Panc1 (cell line): ENCODE data around the gene SENP7. TPM values are rescaled to one million over a fixed set of nuclear protein-coding genes. Genes with fewer than 3 reads are reported as not detected.

ENCODE experiments used
- ATAC-seq: fragments of 200-7000 bp; cut with Tn5 transposase; 2 replicates; pipeline ENCODE4 v1.9.1; 2020; ENCODE audit warnings: mild to moderate bottlenecking, moderate library complexity
- BruUV-seq: library from RNA; stranded (reverse); fragments of 400-500 nt; replicated peaks from 2 replicates; lab custom pipeline; 2021; lab: Mats Ljungman, UMichigan
- CTCF ChIA-PET: fragments of 300-600 bp; sonication (Branson Sonifier 250); formaldehyde crosslinking; loops from one replicate; lab custom pipeline; 2022; ENCODE audit warnings: antibody characterized with exemption; lab: Charles Lee
- POLR2A ChIA-PET: fragments of 300-600 bp; sonication (Branson Sonifier 250); formaldehyde crosslinking; loops from one replicate; lab custom pipeline; 2022; ENCODE audit warnings: antibody characterized with exemption; lab: Charles Lee
- DNase-seq: peaks from one replicate; pipeline ENCODE4 v3.0.0-alpha.2; 2010; ENCODE audit warnings: low read depth, low spot score
- H3K27ac ChIP-seq: 2 replicates; pipeline ENCODE4 v1.5.1; 2011; ENCODE audit warnings: mild to moderate bottlenecking, low read length, inconsistent platforms
- H3K27me3 ChIP-seq: fragments of 200-500 bp; sonication (Bioruptor generic); 2 replicates; pipeline ENCODE4 v1.6.0; 2014; ENCODE audit warnings: low read length, inconsistent platforms; ENCODE audit not compliant: control insufficient read depth, insufficient read depth
- H3K36me3 ChIP-seq: fragments of 200-500 bp; sonication (Bioruptor generic); 2 replicates; pipeline ENCODE4 v1.5.1; 2014; ENCODE audit warnings: inconsistent platforms, mild to moderate bottlenecking, low read length, moderate library complexity; ENCODE audit not compliant: control insufficient read depth, insufficient read depth
- H3K4me1 ChIP-seq: 2 replicates; pipeline ENCODE4 v1.5.1; 2011; ENCODE audit warnings: inconsistent platforms, mild to moderate bottlenecking, low read length, moderate library complexity; ENCODE audit not compliant: control insufficient read depth, insufficient read depth
- H3K4me3 ChIP-seq, 2 experiments: 2 replicates each; pipeline ENCODE4 v1.5.1; 2011 to 2012; ENCODE audit warnings: low read depth in 2 of 2, low read length in 2 of 2, mild to moderate bottlenecking in 2 of 2, inconsistent platforms in 1 of 2, moderate library complexity in 1 of 2
- H3K9me3 ChIP-seq: fragments of 200-500 bp; sonication (Bioruptor generic); 2 replicates; pipeline ENCODE4 v1.5.1; 2014; ENCODE audit warnings: low read depth, mild to moderate bottlenecking, inconsistent platforms, low read length, moderate library complexity; ENCODE audit not compliant: control insufficient read depth, insufficient read depth
- POLR2AphosphoS5 ChIP-seq: IDR thresholded peaks from 2 replicates; pipeline ENCODE4 v1.6.1; 2012; ENCODE audit warnings: mild to moderate bottlenecking, low read depth, low read length, moderate library complexity
- REST ChIP-seq, 2 experiments: IDR thresholded peaks; 2 replicates each; pipeline ENCODE4 v1.6.1; 2011 to 2012; ENCODE audit warnings: low read depth in 2 of 2, control low read depth in 1 of 2, low read length in 1 of 2, mild to moderate bottlenecking in 1 of 2, moderate library complexity in 1 of 2; ENCODE audit not compliant: insufficient read depth in 1 of 2
- SIN3A ChIP-seq: IDR thresholded peaks from 2 replicates; pipeline ENCODE4 v1.6.1; 2012; ENCODE audit warnings: low read depth, mild to moderate bottlenecking, low read length, moderate library complexity, borderline replicate concordance; ENCODE audit not compliant: insufficient read depth
- TCF7L2 ChIP-seq: IDR thresholded peaks from 2 replicates; pipeline ENCODE4 v1.6.1; 2011; ENCODE audit warnings: mild to moderate bottlenecking, low read depth, low read length, inconsistent platforms
- in situ Hi-C: cut with HindIII; loops from 2 replicates; pipeline ENCODE4 v1.10.0; 2016; ENCODE audit warnings: low sequenced_read_pairs, low pct_unique_long_range_greater_than_20kb
- intact Hi-C: fragments of 100-400 bp; cut with micrococcal nuclease; formaldehyde crosslinking; loops from one replicate; pipeline ENCODE4 v1.10.0; 2022; ENCODE audit not compliant: unreplicated experiment
- total RNA-seq: library from RNA; stranded (reverse); gene quantifications from one replicate; pipeline ENCODE4 v1.2.1, GENCODE V29; 2021; ENCODE audit not compliant: unreplicated experiment
- TF ChIP-seq, protein P1 (sequence below): fragments of 450-650 bp; IDR thresholded peaks from 2 replicates; pipeline ENCODE4 v1.5.1; 2017; ENCODE audit warnings: mild to moderate bottlenecking

Gene SENP7
- total RNA-seq, 1 experiment from 2014 or later = 10.1 TPM

- ChIA-PET POLR2A (no interaction called here), CTCF (no interaction called here)
- TF ChIP-seq REST (IDR thresholded peaks at IDR 0.05; ENCODE audit: insufficient read depth in 1 of 2, low read depth in 2 of 2, low read length in 1 of 2) (no peak), POLR2AphosphoS5 (no peak), TCF7L2 (no peak), SIN3A (no peak)
- TF ChIP-seq, protein P1, sequence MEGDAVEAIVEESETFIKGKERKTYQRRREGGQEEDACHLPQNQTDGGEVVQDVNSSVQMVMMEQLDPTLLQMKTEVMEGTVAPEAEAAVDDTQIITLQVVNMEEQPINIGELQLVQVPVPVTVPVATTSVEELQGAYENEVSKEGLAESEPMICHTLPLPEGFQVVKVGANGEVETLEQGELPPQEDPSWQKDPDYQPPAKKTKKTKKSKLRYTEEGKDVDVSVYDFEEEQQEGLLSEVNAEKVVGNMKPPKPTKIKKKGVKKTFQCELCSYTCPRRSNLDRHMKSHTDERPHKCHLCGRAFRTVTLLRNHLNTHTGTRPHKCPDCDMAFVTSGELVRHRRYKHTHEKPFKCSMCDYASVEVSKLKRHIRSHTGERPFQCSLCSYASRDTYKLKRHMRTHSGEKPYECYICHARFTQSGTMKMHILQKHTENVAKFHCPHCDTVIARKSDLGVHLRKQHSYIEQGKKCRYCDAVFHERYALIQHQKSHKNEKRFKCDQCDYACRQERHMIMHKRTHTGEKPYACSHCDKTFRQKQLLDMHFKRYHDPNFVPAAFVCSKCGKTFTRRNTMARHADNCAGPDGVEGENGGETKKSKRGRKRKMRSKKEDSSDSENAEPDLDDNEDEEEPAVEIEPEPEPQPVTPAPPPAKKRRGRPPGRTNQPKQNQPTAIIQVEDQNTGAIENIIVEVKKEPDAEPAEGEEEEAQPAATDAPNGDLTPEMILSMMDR = no peak
- Histone ChIP-seq H3K4me1 (no peaks in the 10 kb centered on the region), H3K9me3 (no peaks in the 10 kb centered on the region), H3K4me3 (no peak overlapping the region), H3K36me3 (no peaks in the 10 kb centered on the region), H3K27me3 (no peaks in the 10 kb centered on the region), H3K27ac (no peak overlapping the region)
- BruUV-seq = no TSS peak
- ATAC-seq = no peak
- in situ Hi-C loops (no loop called here), intact Hi-C loops (no loop called here)
- no peak for DNase-seq
Observed at GRCh38 chr3:101312545-101312944, 200.5 kb downstream of the SENP7 start.

DNA sequence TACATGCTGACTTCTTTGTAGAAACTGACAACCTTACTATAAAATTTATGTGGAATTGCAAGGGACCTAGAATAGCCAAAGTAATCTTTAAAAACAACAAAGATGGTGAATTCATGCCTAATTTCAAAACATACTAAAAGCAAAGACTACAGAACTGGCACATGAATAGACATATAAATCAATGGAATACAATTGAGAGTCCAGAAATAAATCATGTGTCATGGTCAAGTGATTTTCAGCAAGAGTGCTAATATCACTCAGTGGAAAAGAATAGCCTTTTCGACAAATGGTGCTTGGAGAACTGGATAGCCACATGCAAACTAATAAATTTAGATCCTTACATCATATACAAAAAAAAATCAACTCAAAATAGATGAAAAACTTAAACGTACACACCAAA is 201.3 kb downstream of the SENP7 start:
- TF ChIP-seq, protein P1 = no peak
- ATAC-seq (no peak), DNase-seq (no peak)
- Histone ChIP-seq H3K27ac (no peak overlapping the region), H3K4me3 (no peak overlapping the region), H3K36me3 (no peaks in the 10 kb centered on the region), H3K27me3 (no peaks in the 10 kb centered on the region), H3K9me3 (no peaks in the 10 kb centered on the region; the same call in 1 of the 2 replicates), H3K4me1 (no peaks in the 10 kb centered on the region)
- no TSS peak for BruUV-seq
- POLR2A ChIA-PET = interaction anchor here (0.6 kb wide), 1 partner anchor 878 kb away, joined by 3 read pairs; no protein-coding TSS in a partner anchor
- in situ Hi-C loops = no loop called here
- CTCF ChIA-PET = no interaction called here
- intact Hi-C loops = no loop called here
